Activated CD4-positive, alpha-beta T cell treated with anti-CD3 and anti-CD28 coated beads, Interleukin-2, amount 10 ng/mL, durations not matched to agents 7 days and 5 days (primary cell): Measurements from ENCODE around the gene PACRG. TPM values are rescaled to one million over a fixed set of nuclear protein-coding genes. Genes with fewer than 3 reads are reported as not detected.

Experiments
- CTCF ChIA-PET: fragments of 350-600 bp; sonication (Branson Sonifier 250); formaldehyde crosslinking; loops from one replicate; lab custom pipeline; 2021; ENCODE audit warnings: antibody characterized with exemption; lab: Charles Lee
- POLR2A ChIA-PET: fragments of 350-600 bp; sonication (Branson Sonifier 250); formaldehyde crosslinking; loops from one replicate; lab custom pipeline; 2021; ENCODE audit warnings: antibody characterized with exemption; lab: Charles Lee
- DNase-seq: peaks from one replicate; pipeline ENCODE4 v3.0.0-alpha.2; 2020
- H3K27ac Mint-ChIP-seq: one replicate; pipeline ENCODE4 v1.8.0; 2021; ENCODE audit warnings: mild to moderate bottlenecking, moderate library complexity, mixed read lengths
- H3K27me3 Mint-ChIP-seq: one replicate; pipeline ENCODE4 v1.8.0; 2021; ENCODE audit warnings: mixed read lengths
- H3K36me3 Mint-ChIP-seq: one replicate; pipeline ENCODE4 v1.8.0; 2021; ENCODE audit warnings: low read depth, mixed read lengths
- H3K4me1 Mint-ChIP-seq: one replicate; pipeline ENCODE4 v1.8.0; 2021; ENCODE audit warnings: mixed read lengths
- H3K4me3 Mint-ChIP-seq: one replicate; pipeline ENCODE4 v1.8.0; 2021; ENCODE audit warnings: mild to moderate bottlenecking, moderate library complexity, mixed read lengths
- H3K9me3 Mint-ChIP-seq: one replicate; pipeline ENCODE4 v1.8.0; 2021; ENCODE audit warnings: mixed read lengths
- total RNA-seq, 2 experiments: library from RNA; stranded (reverse); gene quantifications; one replicate each; pipeline ENCODE4 v1.2.3, GENCODE V29; 2021

The PACRG gene
- total RNA-seq, 2 experiments from 2014 or later: 0.32 TPM; not detected in 1

GRCh38 chr6:163026893-163027292 is 299.1 kb downstream of the PACRG start:
- POLR2A ChIA-PET: no interaction called here
- CTCF ChIA-PET: no interaction called here
- Mint-ChIP-seq H3K36me3 (no peaks in the 10 kb centered on the region), H3K4me1 (no peaks in the 10 kb centered on the region), H3K27me3 (no peaks in the 10 kb centered on the region), H3K9me3 (peaks cover 27% of the 10 kb centered on the region), H3K27ac (no peak overlapping the region), H3K4me3 (no peak overlapping the region)
- DNase-seq: no peak

- CTCF ChIA-PET: no interaction called here
- no peaks in the 10 kb centered on the region for H3K27me3 Mint-ChIP-seq
- H3K36me3 Mint-ChIP-seq: no peaks in the 10 kb centered on the region
- H3K4me3 Mint-ChIP-seq: no peak overlapping the region
- no peak overlapping the region for H3K27ac Mint-ChIP-seq
- no peaks in the 10 kb centered on the region for H3K4me1 Mint-ChIP-seq
- peaks cover 20% of the 10 kb centered on the region for H3K9me3 Mint-ChIP-seq
- POLR2A ChIA-PET: no interaction called here
- no peak for DNase-seq
These were observed 303.2 kb downstream of the PACRG start for GRCh38 chr6:163030980-163031379.

GRCh38 chr6:163031931-163032330 is 304.2 kb downstream of the PACRG start:
- no peak for DNase-seq
- POLR2A ChIA-PET: no interaction called here
- no peaks in the 10 kb centered on the region for H3K4me1 Mint-ChIP-seq
- H3K27ac Mint-ChIP-seq: no peak overlapping the region
- CTCF ChIA-PET: no interaction called here
- no peaks in the 10 kb centered on the region for H3K36me3 Mint-ChIP-seq
- H3K4me3 Mint-ChIP-seq: no peak overlapping the region
- H3K27me3 Mint-ChIP-seq: no peaks in the 10 kb centered on the region
- peaks cover 22% of the 10 kb centered on the region for H3K9me3 Mint-ChIP-seq

GRCh38 chr6:163036160-163036645 is 308.4 kb downstream of the PACRG start:
- Mint-ChIP-seq H3K4me3 (no peak overlapping the region), H3K9me3 (peaks cover 28% of the 10 kb centered on the region), H3K27me3 (no peaks in the 10 kb centered on the region), H3K27ac (no peak overlapping the region), H3K4me1 (no peaks in the 10 kb centered on the region), H3K36me3 (no peaks in the 10 kb centered on the region)
- CTCF ChIA-PET: no interaction called here
- POLR2A ChIA-PET: no interaction called here
- no peak for DNase-seq

DNA sequence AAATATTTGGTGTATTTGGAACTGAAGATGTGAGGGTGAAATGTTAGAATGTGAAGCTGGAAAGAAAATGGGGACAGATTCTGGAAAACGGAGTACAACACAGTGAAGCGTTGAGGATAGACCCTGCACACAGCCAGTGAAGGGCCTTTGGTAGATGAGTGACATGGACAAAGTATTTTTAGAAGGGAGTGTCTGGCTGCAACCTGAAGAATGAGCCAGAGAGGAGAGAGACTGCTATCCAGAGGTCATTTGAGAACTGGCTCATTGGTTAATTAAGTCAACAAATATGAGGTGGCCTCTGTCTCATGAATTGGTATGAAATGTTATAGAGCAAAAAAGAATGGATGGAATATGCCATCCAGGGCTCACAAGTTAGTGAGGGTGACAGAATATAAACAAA is 310.5 kb downstream of the PACRG start:
- Mint-ChIP-seq H3K4me1 (no peaks in the 10 kb centered on the region), H3K9me3 (peaks cover 29% of the 10 kb centered on the region), H3K27me3 (no peaks in the 10 kb centered on the region), H3K27ac (no peak overlapping the region), H3K36me3 (no peaks in the 10 kb centered on the region), H3K4me3 (no peak overlapping the region)
- ChIA-PET POLR2A (no interaction called here), CTCF (no interaction called here)
- DNase-seq: no peak

GRCh38 chr6:163048345-163048744 is 320.6 kb downstream of the PACRG start:
- Mint-ChIP-seq H3K27ac (no peak overlapping the region), H3K9me3 (peaks cover 13% of the 10 kb centered on the region), H3K36me3 (no peaks in the 10 kb centered on the region), H3K4me1 (no peaks in the 10 kb centered on the region), H3K27me3 (no peaks in the 10 kb centered on the region), H3K4me3 (no peak overlapping the region)
- ChIA-PET POLR2A (no interaction called here), CTCF (no interaction called here)
- no peak for DNase-seq

GRCh38 chr6:163053667-163054344 is 326.0 kb downstream of the PACRG start:
- ChIA-PET POLR2A (no interaction called here), CTCF (no interaction called here)
- no peaks in the 10 kb centered on the region for H3K36me3 Mint-ChIP-seq
- H3K27me3 Mint-ChIP-seq: no peaks in the 10 kb centered on the region
- H3K9me3 Mint-ChIP-seq: peaks cover 18% of the 10 kb centered on the region
- no peak overlapping the region for H3K4me3 Mint-ChIP-seq
- no peak for DNase-seq
- H3K4me1 Mint-ChIP-seq: no peaks in the 10 kb centered on the region
- H3K27ac Mint-ChIP-seq: no peak overlapping the region

GRCh38 chr6:163054641-163055040 is 326.9 kb downstream of the PACRG start:
- POLR2A ChIA-PET: no interaction called here
- H3K27ac Mint-ChIP-seq: no peak overlapping the region

DNA sequence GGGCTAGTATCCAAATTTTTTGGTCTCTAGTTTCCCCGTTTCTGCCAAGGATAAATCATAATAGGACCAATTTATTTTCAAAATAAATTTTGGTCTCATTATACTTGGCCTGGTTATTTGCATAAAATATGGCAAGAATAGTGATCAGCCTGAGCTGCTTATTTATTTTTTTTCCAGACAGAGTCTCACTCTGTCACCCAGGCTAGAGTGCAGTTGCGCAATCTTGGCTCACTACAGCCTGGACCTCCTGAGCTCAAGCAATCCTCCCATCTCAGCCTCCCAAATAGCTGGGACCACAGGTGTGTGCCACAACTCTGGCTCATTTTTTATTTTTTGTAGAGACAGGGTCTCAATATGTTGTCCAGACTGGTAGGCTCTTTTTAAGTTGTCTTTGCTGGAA is 329.5 kb downstream of the PACRG start:
- H3K27me3 Mint-ChIP-seq: no peaks in the 10 kb centered on the region
- DNase-seq: no peak
- no peaks in the 10 kb centered on the region for H3K36me3 Mint-ChIP-seq
- no peaks in the 10 kb centered on the region for H3K4me1 Mint-ChIP-seq
- no peak overlapping the region for H3K4me3 Mint-ChIP-seq
- H3K27ac Mint-ChIP-seq: no peak overlapping the region
- H3K9me3 Mint-ChIP-seq: peaks cover 20% of the 10 kb centered on the region
- ChIA-PET POLR2A (no interaction called here), CTCF (no interaction called here)

More at GRCh38 chr6:163054641-163055040, 326.9 kb downstream of the PACRG start:
- no peak for DNase-seq
- Mint-ChIP-seq H3K4me1 (no peaks in the 10 kb centered on the region), H3K27me3 (no peaks in the 10 kb centered on the region), H3K36me3 (no peaks in the 10 kb centered on the region), H3K4me3 (no peak overlapping the region), H3K9me3 (peaks cover 18% of the 10 kb centered on the region)
- CTCF ChIA-PET: no interaction called here

DNA sequence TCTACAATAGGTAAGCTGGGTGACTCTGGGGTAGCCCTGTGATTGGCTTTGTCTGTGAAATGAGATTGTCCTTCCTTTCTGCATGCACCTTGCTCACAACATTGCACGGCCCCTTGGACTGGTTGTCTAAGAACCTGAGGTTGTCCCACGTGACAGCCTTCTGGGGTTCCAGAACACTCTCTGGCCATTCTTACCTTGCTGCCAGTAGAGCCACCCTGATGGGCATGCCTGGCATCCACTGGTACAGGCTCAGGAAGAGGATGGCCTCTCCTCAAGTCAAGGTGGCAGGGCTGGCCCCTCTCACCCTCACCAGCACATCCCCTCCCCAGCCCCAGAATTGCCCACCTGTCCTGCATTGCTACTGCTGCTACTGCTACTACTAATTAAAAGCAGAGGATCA is 335.0 kb downstream of the PACRG start:
- Mint-ChIP-seq H3K4me3 (no peak overlapping the region), H3K27ac (no peak overlapping the region), H3K4me1 (no peaks in the 10 kb centered on the region)

DNA sequence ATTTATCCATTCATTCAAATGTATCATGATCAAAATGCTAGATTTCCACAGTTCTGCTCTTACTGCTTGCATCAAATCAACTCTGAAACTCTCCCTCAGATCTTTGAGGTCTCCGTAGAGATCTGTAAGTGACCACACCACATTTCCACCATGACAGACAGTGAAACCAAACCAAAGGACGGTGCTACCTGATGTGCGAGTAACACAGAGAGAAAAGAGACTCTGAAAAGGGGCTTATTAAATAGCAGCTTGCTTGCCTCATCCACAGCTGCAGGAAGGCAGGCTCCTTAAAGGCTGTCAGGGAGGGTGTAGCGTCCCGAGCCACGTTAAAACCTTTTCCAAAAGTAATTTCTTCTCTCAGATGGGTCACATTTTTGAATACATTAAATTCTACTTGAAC is 335.8 kb downstream of the PACRG start:
- Mint-ChIP-seq H3K27ac (no peak overlapping the region), H3K9me3 (peaks cover 13% of the 10 kb centered on the region), H3K4me3 (no peak overlapping the region), H3K27me3 (no peaks in the 10 kb centered on the region), H3K4me1 (no peaks in the 10 kb centered on the region), H3K36me3 (no peaks in the 10 kb centered on the region)
- CTCF ChIA-PET: no interaction called here
- no peak for DNase-seq
- POLR2A ChIA-PET: no interaction called here

More for the DNA sequence above, 335.0 kb downstream of the PACRG start:
- ChIA-PET CTCF (no interaction called here), POLR2A (no interaction called here)
- DNase-seq: no peak
- Mint-ChIP-seq H3K9me3 (peaks cover 13% of the 10 kb centered on the region), H3K27me3 (no peaks in the 10 kb centered on the region), H3K36me3 (no peaks in the 10 kb centered on the region)

- POLR2A ChIA-PET: no interaction called here
- H3K36me3 Mint-ChIP-seq: no peaks in the 10 kb centered on the region
- DNase-seq: no peak
- CTCF ChIA-PET: no interaction called here
- no peak overlapping the region for H3K27ac Mint-ChIP-seq
- peaks cover 17% of the 10 kb centered on the region for H3K9me3 Mint-ChIP-seq
- H3K4me1 Mint-ChIP-seq: no peaks in the 10 kb centered on the region
- no peak overlapping the region for H3K4me3 Mint-ChIP-seq
- no peaks in the 10 kb centered on the region for H3K27me3 Mint-ChIP-seq
These were observed 336.6 kb downstream of the PACRG start for GRCh38 chr6:163064397-163064796.

GRCh38 chr6:163066200-163066599 is 338.4 kb downstream of the PACRG start:
- CTCF ChIA-PET: no interaction called here
- DNase-seq: no peak
- Mint-ChIP-seq H3K9me3 (peaks cover 18% of the 10 kb centered on the region), H3K27ac (no peak overlapping the region), H3K36me3 (no peaks in the 10 kb centered on the region), H3K4me1 (no peaks in the 10 kb centered on the region), H3K27me3 (no peaks in the 10 kb centered on the region), H3K4me3 (no peak overlapping the region)
- POLR2A ChIA-PET: no interaction called here

DNA sequence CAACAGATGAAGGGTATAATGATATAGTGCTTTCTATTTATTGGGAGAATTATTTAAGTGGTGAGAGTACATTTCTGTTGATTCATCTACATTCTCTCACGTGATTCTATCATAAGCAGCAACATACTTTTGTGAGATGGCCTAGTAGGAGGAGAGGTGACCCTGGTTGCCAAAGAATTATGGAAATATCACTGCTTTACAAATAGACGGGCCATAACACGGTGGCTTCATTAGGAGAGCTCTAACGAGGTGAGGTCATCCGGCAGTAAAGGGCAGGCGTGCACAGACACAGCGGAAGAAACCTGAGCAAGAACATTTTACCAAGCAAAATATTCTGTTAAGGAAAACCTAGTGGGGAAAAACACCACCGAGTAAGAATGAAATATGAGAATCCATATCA is 349.4 kb downstream of the PACRG start:
- Mint-ChIP-seq H3K4me3 (no peak overlapping the region), H3K4me1 (no peaks in the 10 kb centered on the region), H3K36me3 (no peaks in the 10 kb centered on the region), H3K27me3 (no peaks in the 10 kb centered on the region), H3K27ac (no peak overlapping the region), H3K9me3 (peaks cover 16% of the 10 kb centered on the region)
- ChIA-PET POLR2A (no interaction called here), CTCF (no interaction called here)
- DNase-seq: no peak
